Amniotic stem cell (primary cell): ENCODE data around the gene ZNF620.
"Not testable (repeated sequence)": the region's sequence is repeated elsewhere in the genome, so short reads cannot be mapped to it uniquely, and the experiment has no call there.

Experiments used
- DNase-seq: peaks from one replicate; lab custom pipeline; 2025; lab: John Stamatoyannopoulos, UW

The ZNF620 gene

GRCh38 chr3:40502034-40502433, 3.8 kb upstream of the ZNF620 start:
- DNase-seq, result no peak

GRCh38 chr3:40504636-40505430, 1.0 kb upstream of the ZNF620 start:
- DNase-seq, result no peak

- no peak for DNase-seq
These were observed 5.3 kb downstream of the ZNF620 start for GRCh38 chr3:40511031-40511718.

GRCh38 chr3:40516201-40516600, 10.4 kb downstream of the ZNF620 start:
- no peak for DNase-seq

GRCh38 chr3:40518067-40518466, 12.2 kb downstream of the ZNF620 start:
- no peak for DNase-seq

- no peak for DNase-seq
These were observed 13.0 kb downstream of the ZNF620 start for GRCh38 chr3:40518848-40519247.

- DNase-seq, result no peak
These were observed 15.4 kb downstream of the ZNF620 start for GRCh38 chr3:40521254-40521653.

GRCh38 chr3:40523781-40524180, 17.9 kb downstream of the ZNF620 start:
- no peak for DNase-seq

- no peak for DNase-seq
These were observed 18.4 kb downstream of the ZNF620 start for GRCh38 chr3:40524222-40524567.

- DNase-seq, result no peak
These were observed 18.9 kb downstream of the ZNF620 start, which contains the start of gene ZNF621 for GRCh38 chr3:40524568-40525285. Gene ZNF621, plus strand, starts transcription at chr3:40524960. Its CDS starts 881 bp downstream, at chr3:40525841.

GRCh38 chr3:40528426-40528825, 22.6 kb downstream of the ZNF620 start:
- no peak for DNase-seq

GRCh38 chr3:40532252-40532651, 26.4 kb downstream of the ZNF620 start:
- DNase-seq, result no peak

GRCh38 chr3:40534283-40534682, 28.4 kb downstream of the ZNF620 start:
- no peak for DNase-seq

- DNase-seq, result no peak
These were observed 41.0 kb downstream of the ZNF620 start for GRCh38 chr3:40546816-40547215.

- no peak for DNase-seq
These were observed 44.3 kb downstream of the ZNF620 start for GRCh38 chr3:40550167-40550566.

- DNase-seq, result no peak
These were observed 51.8 kb downstream of the ZNF620 start for GRCh38 chr3:40557575-40558161.

GRCh38 chr3:40562482-40562881, 56.6 kb downstream of the ZNF620 start:
- not testable (repeated sequence) for DNase-seq

GRCh38 chr3:40565629-40566028, 59.8 kb downstream of the ZNF620 start:
- not testable (repeated sequence) for DNase-seq

GRCh38 chr3:40566694-40567093, 60.9 kb downstream of the ZNF620 start:
- no peak for DNase-seq
